Right ventricle myocardium superior (tissue), 1 donor: ENCODE data around the gene STK11IP. TPM values are rescaled to one million over a fixed set of nuclear protein-coding genes. Genes with fewer than 3 reads are reported as not detected.
A peak's percentile ranks its signal among the peaks of the same experiment; 100 is the strongest.

ENCODE experiments used
- ATAC-seq: fragments of 200-7000 bp; cut with Tn5 transposase; one replicate; pipeline ENCODE4 v1.9.1; 2020; ENCODE audit warnings: mild to moderate bottlenecking; ENCODE audit not compliant: poor library complexity
- DNase-seq: peaks from one replicate; pipeline ENCODE4 v3.0.0-alpha.2; 2020
- intact Hi-C: fragments of 100-400 bp; cut with DNase I; formaldehyde crosslinking; loops from one replicate; pipeline ENCODE4 v1.11.2; 2022
- microRNA-seq: library from miRNA; unstranded; fragments of <30 nt; microRNA quantifications from one replicate; pipeline ENCODE4 v1.2.0, GENCODE V29; 2020
- total RNA-seq: library from RNA; stranded (reverse); fragmentation: NEBNext Ultra II Directional; extraction: Animal tissue kit (Norgen Biotek cat#: 25700); gene quantifications from one replicate; pipeline ENCODE4 v1.2.1, GENCODE V29; 2021
- donor health status: DM: no; HTN: yes; CAD: no; lungs with severe emphysema.

The STK11IP gene
- total RNA-seq, 1 donor from 2014 or later: 15.6 TPM

GRCh38 chr2:219658874-219659273 lies 61.2 kb downstream of the STK11IP start:
- intact Hi-C loops: no loop called here
- no peak for DNase-seq
- no peak for ATAC-seq

DNA sequence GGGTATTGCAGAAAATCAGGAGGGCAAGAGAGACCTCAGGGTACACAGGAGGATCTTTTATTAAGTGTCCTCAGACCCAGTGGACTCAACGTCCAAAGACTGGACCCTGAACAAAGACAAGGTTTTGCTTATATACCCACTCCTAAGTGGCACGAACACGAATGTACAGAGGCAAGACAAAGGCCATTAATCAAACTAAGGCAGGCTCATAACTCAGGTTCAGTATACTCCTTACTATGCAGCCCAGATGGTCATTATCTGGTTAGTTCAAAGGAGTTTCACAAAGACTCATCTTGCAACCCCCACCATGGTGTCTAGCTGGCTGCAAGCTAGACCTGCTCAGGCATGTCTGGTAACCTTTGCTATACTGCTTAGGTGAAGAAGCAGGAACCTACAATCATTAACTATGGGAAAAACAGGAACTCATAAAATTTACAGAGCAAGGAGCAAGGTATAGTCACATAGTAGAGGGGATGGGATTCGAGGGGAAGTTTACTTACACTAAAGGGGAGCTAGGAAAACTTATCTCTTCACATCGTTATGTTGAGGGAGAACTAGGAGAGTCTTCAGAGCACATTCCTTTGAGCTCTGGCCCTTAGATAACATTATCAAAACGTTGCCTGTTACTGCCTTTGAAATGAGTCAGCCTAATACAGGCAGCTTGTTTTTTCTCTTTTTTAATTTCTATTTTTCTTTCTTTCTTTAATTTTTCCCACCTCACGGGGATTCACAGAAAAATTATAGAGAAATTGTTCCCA lies 63.7 kb downstream of the STK11IP start:
- intact Hi-C loops: no loop called here
- DNase-seq (no peak), ATAC-seq (no peak)

DNA sequence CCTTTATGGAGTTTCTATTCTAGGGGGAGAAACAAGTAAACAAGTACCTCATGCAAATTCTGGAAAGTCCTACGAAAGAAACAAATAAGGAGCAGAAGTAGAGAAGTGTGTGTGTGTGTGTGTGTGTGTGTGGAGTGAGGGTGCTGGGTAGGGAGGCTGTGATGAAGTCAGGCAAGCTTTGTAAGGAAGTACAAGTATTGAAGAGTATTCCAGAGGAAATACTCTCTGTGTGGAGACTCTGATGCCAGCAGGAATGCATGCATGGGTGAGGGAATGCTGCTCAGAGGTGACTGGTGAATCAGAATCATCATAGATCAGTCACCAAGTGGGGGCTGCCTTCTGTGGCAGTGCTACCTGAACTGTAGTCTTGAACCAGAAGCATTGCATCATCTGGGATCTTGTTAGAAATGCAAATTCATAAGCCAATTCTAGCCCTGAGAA lies 64.3 kb downstream of the STK11IP start:
- ATAC-seq (no peak), DNase-seq (no peak)
- intact Hi-C loops: no loop called here

GRCh38 chr2:219662566-219662965 lies 64.9 kb downstream of the STK11IP start:
- intact Hi-C loops: no loop called here
- DNase-seq: no peak

DNA sequence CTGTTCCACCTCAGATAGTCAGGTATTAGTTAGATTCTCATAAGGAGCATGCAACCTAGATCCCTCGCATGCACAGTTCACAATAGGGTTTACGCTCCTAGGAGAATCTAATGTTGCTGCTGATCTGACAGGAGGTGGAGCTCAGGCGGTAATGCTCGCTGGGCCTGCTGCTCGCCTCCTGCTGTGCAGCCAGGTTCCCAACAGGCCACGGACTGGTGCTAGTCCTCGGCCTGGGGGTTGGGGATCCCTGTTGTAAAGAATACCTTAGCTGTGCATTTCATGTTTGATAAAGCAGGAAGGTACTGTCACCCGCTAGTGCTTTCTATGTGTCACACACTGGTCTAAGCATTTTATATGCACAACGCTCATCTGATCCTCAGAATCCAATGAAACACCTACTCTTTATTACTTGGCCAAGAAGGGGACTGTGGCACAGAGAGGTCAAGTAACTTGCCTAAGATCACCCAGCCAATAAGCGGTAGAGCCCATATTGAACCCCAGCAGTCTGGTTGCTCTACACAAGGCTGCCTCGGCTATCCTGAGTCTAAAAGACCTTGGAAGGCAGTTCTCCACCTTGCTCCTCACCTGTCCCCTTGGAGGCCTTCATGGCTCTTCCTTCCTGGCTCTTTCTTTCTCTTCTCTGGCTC lies 65.6 kb downstream of the STK11IP start:
- DNase-seq: no peak
- intact Hi-C loops: no loop called here

More at GRCh38 chr2:219662566-219662965, 64.9 kb downstream of the STK11IP start:
- no peak for ATAC-seq

DNA sequence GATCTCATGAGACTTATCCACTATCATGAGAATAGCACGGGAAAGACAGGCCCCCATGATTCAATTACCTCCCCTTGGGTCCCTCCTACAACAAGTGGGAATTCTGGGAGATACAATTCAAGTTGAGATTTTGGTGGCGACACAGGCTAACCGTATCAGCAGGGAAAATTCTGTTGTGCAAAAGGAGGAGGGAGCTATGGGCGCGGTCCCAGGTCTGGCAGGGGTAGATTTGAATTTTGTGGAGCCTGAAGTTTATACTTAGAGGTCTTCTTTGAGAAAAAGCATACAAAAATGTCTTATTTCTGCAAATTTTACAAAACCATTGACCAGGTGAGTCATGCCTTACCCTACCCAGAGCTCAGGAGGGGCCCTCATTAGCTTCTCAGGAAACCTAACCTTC lies 66.4 kb downstream of the STK11IP start:
- intact Hi-C loops: no loop called here
- DNase-seq: no peak
- ATAC-seq: no peak

More for the DNA sequence above, 65.6 kb downstream of the STK11IP start:
- ATAC-seq: no peak

GRCh38 chr2:219664944-219665343 lies 67.3 kb downstream of the STK11IP start:
- peak; percentile 90 for ATAC-seq
- DNase-seq: peak; percentile 82
- intact Hi-C loops: no loop called here

DNA sequence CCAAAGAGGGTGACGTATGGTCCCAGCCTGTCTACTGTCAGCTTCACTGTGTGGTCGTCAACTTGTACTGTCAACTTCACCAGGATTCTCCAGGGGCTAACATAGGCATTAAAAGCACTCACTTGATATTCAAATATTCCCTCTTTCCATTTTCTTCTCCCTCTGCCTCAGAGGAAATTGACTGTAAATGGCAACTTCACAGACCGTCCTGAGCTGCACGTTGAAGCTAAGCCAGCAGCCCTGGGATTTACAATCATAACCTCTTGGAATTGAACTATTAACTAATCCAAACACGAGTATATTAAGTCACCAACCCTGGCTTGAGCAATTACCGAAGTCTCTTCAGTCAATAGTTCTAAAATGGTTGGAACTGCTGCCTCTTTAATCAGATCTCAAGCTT lies 68.3 kb downstream of the STK11IP start:
- intact Hi-C loops: no loop called here
- ATAC-seq (peak; percentile 26), DNase-seq (no peak)

Small RNA genes within 50 kb of the gene (microRNA-seq; reads per million reads assigned to microRNA genes)
- gene MIR3132: 5.5 reads per million, percentile 15 among the genes with 10 or more reads in this experiment

Other genes starting within 250 kb of the STK11IP start
- 76.5 TPM for gene DNPEP, start 209.9 kb upstream of the STK11IP start, total RNA-seq
- gene DES, start 179.5 kb upstream of the STK11IP start, total RNA-seq: 12,920 TPM
- 103 TPM for gene SPEG, start 163.0 kb upstream of the STK11IP start, total RNA-seq
- 22.3 TPM for gene GMPPA, start 99.0 kb upstream of the STK11IP start, total RNA-seq
- not detected for gene ASIC4, start 83.4 kb upstream of the STK11IP start, total RNA-seq
- gene CHPF, start 54.0 kb upstream of the STK11IP start, total RNA-seq: 85.9 TPM
- gene TMEM198, start 53.8 kb upstream of the STK11IP start, total RNA-seq: 2.6 TPM
- 165 TPM for gene OBSL1, start 26.3 kb upstream of the STK11IP start, total RNA-seq
- gene INHA, start 25.5 kb upstream of the STK11IP start, total RNA-seq: 2.6 TPM
- 503 TPM for gene SLC4A3, start 29.8 kb downstream of the STK11IP start, total RNA-seq